ENCODE measurements around the gene OTOG.

Gene OTOG

DNA sequence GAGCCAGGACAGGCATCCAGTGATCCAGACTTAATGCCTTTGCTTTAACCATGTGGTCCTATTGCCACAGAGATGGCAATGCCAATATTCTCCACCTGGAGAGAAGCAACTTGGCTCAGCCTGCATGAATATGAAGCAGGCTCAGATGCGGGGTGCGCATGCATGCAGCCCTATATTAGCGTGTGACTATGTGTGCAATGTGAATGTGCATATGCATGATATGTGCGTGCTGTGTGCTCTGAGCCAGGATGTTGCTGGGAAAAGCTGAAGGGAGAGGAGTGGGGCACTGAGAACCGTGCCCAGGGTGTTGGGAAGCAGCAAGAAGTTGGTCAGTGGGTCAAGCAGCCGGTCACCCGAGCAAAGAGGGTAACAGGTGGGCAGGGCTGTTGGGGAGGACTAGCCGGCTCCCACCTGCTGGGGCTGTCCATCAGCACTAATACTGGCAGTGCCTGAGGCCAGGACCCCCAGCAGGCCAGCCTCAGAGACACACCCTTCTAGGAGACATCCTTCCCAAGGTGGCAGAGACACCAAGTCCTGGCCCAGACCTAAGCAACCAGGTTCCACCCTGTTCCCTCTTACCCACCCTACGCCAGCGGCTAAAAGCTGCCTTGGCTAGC, 147.5 kb downstream of the OTOG start:
- H3K36me3 Mint-ChIP-seq, result no peaks in the 10 kb centered on the region
- no peaks in the 10 kb centered on the region for H3K4me1 Mint-ChIP-seq (ENCODE audit: low read depth)
- no peak overlapping the region for H3K4me3 Mint-ChIP-seq
- H3K27me3 Mint-ChIP-seq, result peaks cover 28% of the 10 kb centered on the region
- no peak overlapping the region for H3K27ac Mint-ChIP-seq
- no peaks in the 10 kb centered on the region for H3K9me3 Mint-ChIP-seq (ENCODE audit: low read depth)

DNA sequence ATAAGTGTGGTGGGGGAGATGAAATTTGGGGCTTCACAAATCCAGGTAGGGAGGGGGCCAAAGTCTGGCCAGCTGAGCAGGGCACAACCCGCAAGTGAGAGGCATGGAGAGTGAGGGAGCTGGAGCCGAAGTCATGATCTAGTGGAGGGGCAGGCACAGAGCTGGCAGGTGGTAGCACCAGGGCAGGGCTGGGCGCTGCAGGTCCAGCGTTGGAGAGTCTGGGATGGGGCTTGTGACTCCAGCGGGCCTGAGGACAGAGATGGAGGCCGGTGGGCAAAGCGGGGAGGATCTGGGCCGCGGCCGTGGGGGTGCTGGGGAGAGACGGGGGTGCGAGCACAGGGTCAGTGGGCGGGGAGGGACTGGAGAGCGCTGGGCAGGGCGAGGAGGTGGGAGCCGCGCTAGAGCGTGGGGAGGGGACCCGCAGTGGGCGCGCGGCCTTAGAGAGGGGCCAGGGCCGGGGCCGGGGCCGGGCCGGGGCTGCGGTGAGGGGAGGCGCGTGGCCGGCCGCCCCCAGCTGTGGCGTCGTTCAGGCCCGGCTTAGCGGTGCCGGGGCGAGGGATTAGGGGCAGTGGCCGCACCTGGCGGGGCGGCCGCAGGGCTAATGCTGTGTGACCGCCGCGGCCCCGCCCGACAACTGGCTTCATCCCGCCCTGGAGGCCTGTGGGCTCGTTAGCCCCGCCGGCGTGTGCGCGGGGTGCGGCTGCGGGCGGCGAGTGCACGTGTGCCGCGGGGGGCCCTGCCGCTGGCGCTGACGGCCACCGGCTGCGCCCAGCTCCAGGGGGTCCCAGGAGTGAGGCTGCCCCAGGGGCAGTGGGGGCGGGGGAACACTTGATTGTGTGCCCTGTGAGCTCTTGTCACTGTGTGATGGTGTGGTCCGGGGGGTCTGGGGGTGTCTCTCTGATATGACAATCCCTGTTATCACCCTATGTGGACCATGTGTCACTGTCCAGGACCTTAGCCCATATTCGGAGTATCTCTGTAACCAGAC, 148.7 kb downstream of the OTOG start:
- H3K9me3 Mint-ChIP-seq (ENCODE audit: low read depth), result no peaks in the 10 kb centered on the region
- no peaks in the 10 kb centered on the region for H3K4me1 Mint-ChIP-seq (ENCODE audit: low read depth)
- H3K27ac Mint-ChIP-seq, result no peak overlapping the region
- H3K4me3 Mint-ChIP-seq, result no peak overlapping the region
- peaks cover 28% of the 10 kb centered on the region for H3K27me3 Mint-ChIP-seq
- H3K36me3 Mint-ChIP-seq, result no peaks in the 10 kb centered on the region

DNA sequence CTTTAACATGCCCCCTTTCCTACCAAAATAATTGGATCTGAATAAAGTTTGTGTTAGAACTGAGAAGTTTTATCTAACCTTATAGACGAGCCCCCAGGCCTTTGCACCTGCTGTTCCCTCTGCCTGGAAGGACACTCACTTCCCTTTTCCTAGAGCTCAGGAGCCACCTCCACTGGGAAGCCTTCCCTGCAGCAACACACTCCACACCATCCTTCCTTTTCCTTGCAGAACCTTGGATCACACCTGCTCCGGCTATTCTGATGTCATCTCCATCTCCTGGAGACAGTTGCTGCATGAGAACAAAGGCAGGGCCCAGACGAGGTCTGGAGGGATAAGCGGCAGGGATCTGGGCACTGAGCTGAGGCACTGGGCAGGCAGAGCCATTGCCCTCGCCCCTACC, 149.7 kb downstream of the OTOG start:
- H3K9me3 Mint-ChIP-seq (ENCODE audit: low read depth), result no peaks in the 10 kb centered on the region
- H3K27me3 Mint-ChIP-seq, result peaks cover 28% of the 10 kb centered on the region
- no peak overlapping the region for H3K4me3 Mint-ChIP-seq

More for the DNA sequence above, 149.7 kb downstream of the OTOG start:
- Mint-ChIP-seq H3K4me1 (ENCODE audit: low read depth) (no peaks in the 10 kb centered on the region), H3K27ac (no peak overlapping the region), H3K36me3 (no peaks in the 10 kb centered on the region)

Data from activated naive CD8-positive, alpha-beta T cell (primary cell).